ENCODE data around the gene SHCBP1.
"Not testable (repeated sequence)": the region's sequence is repeated elsewhere in the genome, so short reads cannot be mapped to it uniquely, and the experiment has no call there.

Gene SHCBP1

GRCh38 chr16:46621006-46621933 lies at the start of gene SHCBP1:
TSS of gene SHCBP1 (minus strand) at chr16:46621379. CDS start at chr16:46621359, 20 bp downstream.
- peak; percentile 97 for DNase-seq (ENCODE audit: low spot score)

- DNase-seq (ENCODE audit: low spot score): no peak
Measured at GRCh38 chr16:46662123-46662522, 40.9 kb upstream of the SHCBP1 start.

GRCh38 chr16:46658925-46659324 lies 37.7 kb upstream of the SHCBP1 start:
- DNase-seq (ENCODE audit: low spot score): no peak

GRCh38 chr16:46651305-46651704 lies 30.1 kb upstream of the SHCBP1 start:
- DNase-seq (ENCODE audit: low spot score): no peak

- DNase-seq (ENCODE audit: low spot score): peak; percentile 46
Measured at GRCh38 chr16:46650254-46650623, 29.1 kb upstream of the SHCBP1 start.

GRCh38 chr16:46649588-46650253 lies 28.5 kb upstream of the SHCBP1 start:
- no peak for DNase-seq (ENCODE audit: low spot score)

- no peak for DNase-seq (ENCODE audit: low spot score)
Measured at GRCh38 chr16:46648656-46649055, 27.5 kb upstream of the SHCBP1 start.

GRCh38 chr16:46638947-46639925 lies 18.1 kb upstream of the SHCBP1 start:
- peak; percentile 52 for DNase-seq (ENCODE audit: low spot score)

- no peak for DNase-seq (ENCODE audit: low spot score)
Measured at GRCh38 chr16:46632778-46633733, 11.9 kb upstream of the SHCBP1 start.

GRCh38 chr16:46629331-46630219 lies 8.4 kb upstream of the SHCBP1 start:
- peak; percentile 72 for DNase-seq (ENCODE audit: low spot score)

- DNase-seq (ENCODE audit: low spot score): no peak
Measured at GRCh38 chr16:46627746-46628145, 6.6 kb upstream of the SHCBP1 start.

GRCh38 chr16:46626681-46627080 lies 5.5 kb upstream of the SHCBP1 start:
- not testable (repeated sequence) for DNase-seq (ENCODE audit: low spot score)

GRCh38 chr16:46624862-46625261 lies 3.7 kb upstream of the SHCBP1 start:
- DNase-seq (ENCODE audit: low spot score): not testable (repeated sequence)

- DNase-seq (ENCODE audit: low spot score): not testable (repeated sequence)
Measured at GRCh38 chr16:46623707-46624106, 2.5 kb upstream of the SHCBP1 start.

- DNase-seq (ENCODE audit: low spot score): not testable (repeated sequence)
Measured at GRCh38 chr16:46623246-46623645, 2.1 kb upstream of the SHCBP1 start.

- no peak for DNase-seq (ENCODE audit: low spot score)
Measured at GRCh38 chr16:46621934-46622676, 926 bp upstream of the SHCBP1 start.

GRCh38 chr16:46620266-46621005 lies 743 bp downstream of the SHCBP1 start:
- DNase-seq (ENCODE audit: low spot score): peak; percentile 35

- DNase-seq (ENCODE audit: low spot score): no peak
Measured at GRCh38 chr16:46618516-46618915, 2.7 kb downstream of the SHCBP1 start.

All from AG08395 (cell line).